ENCODE results near the gene C4orf50.

DNA sequence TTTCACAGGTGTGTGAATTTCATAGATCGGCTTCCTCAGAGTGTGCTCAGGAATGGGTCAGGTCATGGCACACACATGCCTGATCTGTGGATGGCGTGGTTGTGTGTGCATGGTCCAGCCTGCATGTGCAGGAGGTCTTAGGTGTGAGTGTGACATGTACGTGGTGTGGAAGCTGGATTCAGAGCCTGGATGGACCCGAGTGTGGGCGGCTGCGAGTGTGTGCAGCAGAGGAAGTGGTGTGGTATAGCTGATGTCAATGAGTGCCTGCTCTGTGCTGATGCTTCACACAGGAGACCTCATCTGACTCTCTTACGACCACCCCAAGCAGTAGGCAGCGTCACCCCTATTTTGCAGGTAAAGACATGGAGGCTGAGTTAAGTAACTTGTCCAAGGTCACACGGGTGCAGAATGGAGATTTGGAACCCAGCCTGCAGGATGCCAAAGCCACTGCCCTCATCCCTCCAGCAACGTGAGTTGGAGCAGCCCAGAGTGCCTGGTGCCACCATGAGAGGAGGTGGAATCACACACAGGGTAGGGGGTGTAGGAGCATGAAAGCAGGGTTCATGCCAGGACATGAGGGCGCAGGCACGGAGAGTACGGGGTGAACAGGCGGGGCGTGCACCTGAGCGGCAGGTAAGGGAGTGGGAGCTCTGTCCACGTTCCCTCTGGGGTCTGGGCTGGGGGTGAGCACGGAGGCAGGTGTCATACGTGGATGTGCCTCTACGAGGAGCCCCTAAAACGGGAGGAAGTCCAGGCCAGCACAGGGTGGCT is 24.2 kb upstream of the C4orf50 start:
- no peak for TF ChIP-seq POLR2AphosphoS5 (IDR thresholded peaks at IDR 0.05)
- TF ChIP-seq, protein P1, sequence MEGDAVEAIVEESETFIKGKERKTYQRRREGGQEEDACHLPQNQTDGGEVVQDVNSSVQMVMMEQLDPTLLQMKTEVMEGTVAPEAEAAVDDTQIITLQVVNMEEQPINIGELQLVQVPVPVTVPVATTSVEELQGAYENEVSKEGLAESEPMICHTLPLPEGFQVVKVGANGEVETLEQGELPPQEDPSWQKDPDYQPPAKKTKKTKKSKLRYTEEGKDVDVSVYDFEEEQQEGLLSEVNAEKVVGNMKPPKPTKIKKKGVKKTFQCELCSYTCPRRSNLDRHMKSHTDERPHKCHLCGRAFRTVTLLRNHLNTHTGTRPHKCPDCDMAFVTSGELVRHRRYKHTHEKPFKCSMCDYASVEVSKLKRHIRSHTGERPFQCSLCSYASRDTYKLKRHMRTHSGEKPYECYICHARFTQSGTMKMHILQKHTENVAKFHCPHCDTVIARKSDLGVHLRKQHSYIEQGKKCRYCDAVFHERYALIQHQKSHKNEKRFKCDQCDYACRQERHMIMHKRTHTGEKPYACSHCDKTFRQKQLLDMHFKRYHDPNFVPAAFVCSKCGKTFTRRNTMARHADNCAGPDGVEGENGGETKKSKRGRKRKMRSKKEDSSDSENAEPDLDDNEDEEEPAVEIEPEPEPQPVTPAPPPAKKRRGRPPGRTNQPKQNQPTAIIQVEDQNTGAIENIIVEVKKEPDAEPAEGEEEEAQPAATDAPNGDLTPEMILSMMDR (IDR thresholded peaks at IDR 0.05; ENCODE audit: poor library complexity, severe bottlenecking) = no peak
- no peak for TF ChIP-seq EZH2 (IDR thresholded peaks at IDR 0.05; ENCODE audit: borderline replicate concordance, insufficient read depth, low read length, poor library complexity, severe bottlenecking)
- no peak for TF ChIP-seq SMC3 (conservative IDR thresholded peaks at IDR 0.05; ENCODE audit: poor library complexity)
- TF ChIP-seq MXI1 (conservative IDR thresholded peaks at IDR 0.05; ENCODE audit: poor library complexity, severe bottlenecking) = no peak
- TF ChIP-seq TAF1 (IDR thresholded peaks at IDR 0.05; ENCODE audit: low read depth) = no peak
